IgD-negative memory B cell (primary cell): ENCODE measurements around the gene HDAC10. TPM values are rescaled to one million over a fixed set of nuclear protein-coding genes. Genes with fewer than 3 reads are reported as not detected.

Experiments
- H3K27ac Mint-ChIP-seq, 3 donors: one replicate each; pipeline ENCODE4 v1.8.0; 2020 to 2022; ENCODE audit warnings: mild to moderate bottlenecking in 3 of 3, mixed read lengths in 3 of 3, moderate library complexity in 1 of 3
- H3K27me3 Mint-ChIP-seq: one replicate; pipeline ENCODE4 v1.8.0; 2021; ENCODE audit warnings: mixed read lengths
- H3K36me3 Mint-ChIP-seq: one replicate; pipeline ENCODE4 v1.8.0; 2020; ENCODE audit warnings: mild to moderate bottlenecking, mixed read lengths
- H3K4me1 Mint-ChIP-seq, 3 donors: one replicate each; pipeline ENCODE4 v1.8.0; 2020 to 2022; ENCODE audit warnings: mixed read lengths in 3 of 3, mild to moderate bottlenecking in 1 of 3
- H3K4me3 Mint-ChIP-seq, 4 donors: one replicate each; pipeline ENCODE4 v1.8.0; 2020 to 2022; ENCODE audit warnings: mild to moderate bottlenecking in 4 of 4, mixed read lengths in 4 of 4, moderate library complexity in 3 of 4
- H3K9me3 Mint-ChIP-seq, 3 donors: one replicate each; pipeline ENCODE4 v1.8.0; 2020 to 2021; ENCODE audit warnings: mixed read lengths in 3 of 3, mild to moderate bottlenecking in 1 of 3
- polyA plus RNA-seq: library from polyadenylated mRNA; unstranded; fragments of 300-500 nt; fragmentation: Illumina TruSeq; gene quantifications from one replicate; pipeline ENCODE4 v1.2.3, GENCODE V29; 2021

HDAC10 gene
- polyA plus RNA-seq, 1 donor from 2014 or later = 8.6 TPM

- no peak overlapping the region for H3K27ac Mint-ChIP-seq
- H3K4me3 Mint-ChIP-seq = no peak overlapping the region
- peaks cover 10 to 15% (median 15%) of the 10 kb centered on the region in 3 donors for H3K4me1 Mint-ChIP-seq
- H3K36me3 Mint-ChIP-seq = no peaks in the 10 kb centered on the region
- H3K27me3 Mint-ChIP-seq = peaks cover 10% of the 10 kb centered on the region
- no peaks in the 10 kb centered on the region for H3K9me3 Mint-ChIP-seq
Observed at GRCh38 chr22:50289942-50290630, 39.0 kb upstream of the HDAC10 start.

- no peaks in the 10 kb centered on the region for H3K36me3 Mint-ChIP-seq
- peaks cover 10 to 17% (median 15%) of the 10 kb centered on the region in 3 donors for H3K4me1 Mint-ChIP-seq
- H3K27ac Mint-ChIP-seq = no peak overlapping the region
- no peaks in the 10 kb centered on the region for H3K9me3 Mint-ChIP-seq
- H3K27me3 Mint-ChIP-seq = peaks cover 10% of the 10 kb centered on the region
- no peak overlapping the region for H3K4me3 Mint-ChIP-seq
Observed at GRCh38 chr22:50289151-50289941, 38.3 kb upstream of the HDAC10 start.

GRCh38 chr22:50287731-50288130, 36.7 kb upstream of the HDAC10 start:
- H3K27me3 Mint-ChIP-seq = peaks cover 7% of the 10 kb centered on the region

GRCh38 chr22:50286701-50287318, 35.7 kb upstream of the HDAC10 start:
- Mint-ChIP-seq H3K4me3 (no peak overlapping the region), H3K27me3 (no peaks in the 10 kb centered on the region), H3K9me3 (no peaks in the 10 kb centered on the region)

More at GRCh38 chr22:50287731-50288130, 36.7 kb upstream of the HDAC10 start:
- H3K4me1 Mint-ChIP-seq = peaks cover 8 to 13% (median 11%) of the 10 kb centered on the region in 3 donors
- H3K36me3 Mint-ChIP-seq = no peaks in the 10 kb centered on the region
- no peak overlapping the region for H3K4me3 Mint-ChIP-seq
- H3K9me3 Mint-ChIP-seq = no peaks in the 10 kb centered on the region
- no peak overlapping the region for H3K27ac Mint-ChIP-seq

GRCh38 chr22:50286275-50286674, 35.2 kb upstream of the HDAC10 start:
- peaks cover 0 to 2% (median 2%) of the 10 kb centered on the region in 3 donors for H3K4me1 Mint-ChIP-seq
- no peaks in the 10 kb centered on the region for H3K27me3 Mint-ChIP-seq
- no peaks in the 10 kb centered on the region for H3K9me3 Mint-ChIP-seq
- H3K27ac Mint-ChIP-seq = no peak overlapping the region
- H3K36me3 Mint-ChIP-seq = no peaks in the 10 kb centered on the region
- H3K4me3 Mint-ChIP-seq = no peak overlapping the region

More at GRCh38 chr22:50286701-50287318, 35.7 kb upstream of the HDAC10 start:
- Mint-ChIP-seq H3K27ac (no peak overlapping the region), H3K4me1 (peaks cover 0 to 5% (median 3%) of the 10 kb centered on the region in 3 donors), H3K36me3 (no peaks in the 10 kb centered on the region)

GRCh38 chr22:50285568-50286229, 34.6 kb upstream of the HDAC10 start:
- H3K4me1 Mint-ChIP-seq = peaks cover 0 to 1% (median 0%) of the 10 kb centered on the region in 3 donors
- no peak overlapping the region for H3K27ac Mint-ChIP-seq
- no peaks in the 10 kb centered on the region for H3K9me3 Mint-ChIP-seq
- H3K36me3 Mint-ChIP-seq = no peaks in the 10 kb centered on the region
- H3K27me3 Mint-ChIP-seq = no peaks in the 10 kb centered on the region
- peak overlapping the region in 1 of 4 donors; percentile 17 for H3K4me3 Mint-ChIP-seq

- no peak overlapping the region for H3K27ac Mint-ChIP-seq
- peaks cover 0 to 1% (median 0%) of the 10 kb centered on the region in 3 donors for H3K4me1 Mint-ChIP-seq
- no peak overlapping the region for H3K4me3 Mint-ChIP-seq
- no peaks in the 10 kb centered on the region for H3K9me3 Mint-ChIP-seq
- H3K27me3 Mint-ChIP-seq = no peaks in the 10 kb centered on the region
- no peaks in the 10 kb centered on the region for H3K36me3 Mint-ChIP-seq
Observed at GRCh38 chr22:50284479-50284878, 33.4 kb upstream of the HDAC10 start.

- no peaks in the 10 kb centered on the region for H3K36me3 Mint-ChIP-seq
- H3K27me3 Mint-ChIP-seq = no peaks in the 10 kb centered on the region
- no peaks in the 10 kb centered on the region for H3K9me3 Mint-ChIP-seq
- no peak overlapping the region for H3K4me3 Mint-ChIP-seq
- peaks cover 0 to 1% (median 0%) of the 10 kb centered on the region in 3 donors for H3K4me1 Mint-ChIP-seq
- H3K27ac Mint-ChIP-seq = no peak overlapping the region
Observed at GRCh38 chr22:50283821-50284220, 32.8 kb upstream of the HDAC10 start.

- peaks cover 0 to 1% (median 0%) of the 10 kb centered on the region in 3 donors for H3K4me1 Mint-ChIP-seq
- no peaks in the 10 kb centered on the region for H3K27me3 Mint-ChIP-seq
- H3K27ac Mint-ChIP-seq = no peak overlapping the region
- H3K36me3 Mint-ChIP-seq = no peaks in the 10 kb centered on the region
- no peak overlapping the region for H3K4me3 Mint-ChIP-seq
- H3K9me3 Mint-ChIP-seq = no peaks in the 10 kb centered on the region
Observed at GRCh38 chr22:50282361-50283155, 31.5 kb upstream of the HDAC10 start.

GRCh38 chr22:50281957-50282356, 30.9 kb upstream of the HDAC10 start:
- Mint-ChIP-seq H3K36me3 (no peaks in the 10 kb centered on the region), H3K27ac (no peak overlapping the region), H3K4me3 (no peak overlapping the region), H3K9me3 (no peaks in the 10 kb centered on the region), H3K4me1 (peaks cover 0 to 1% (median 0%) of the 10 kb centered on the region in 3 donors), H3K27me3 (no peaks in the 10 kb centered on the region)

GRCh38 chr22:50281384-50281760, 30.3 kb upstream of the HDAC10 start:
- H3K9me3 Mint-ChIP-seq = no peaks in the 10 kb centered on the region
- H3K4me1 Mint-ChIP-seq = peaks cover 0 to 1% (median 0%) of the 10 kb centered on the region in 3 donors
- no peaks in the 10 kb centered on the region for H3K27me3 Mint-ChIP-seq
- no peak overlapping the region for H3K27ac Mint-ChIP-seq
- no peak overlapping the region for H3K4me3 Mint-ChIP-seq
- no peaks in the 10 kb centered on the region for H3K36me3 Mint-ChIP-seq

- H3K4me3 Mint-ChIP-seq = no peak overlapping the region
- H3K9me3 Mint-ChIP-seq = no peaks in the 10 kb centered on the region
- H3K36me3 Mint-ChIP-seq = no peaks in the 10 kb centered on the region
- H3K27ac Mint-ChIP-seq = peak overlapping the region in 1 of 3 donors; percentile 28
- peaks cover 0 to 1% (median 0%) of the 10 kb centered on the region in 3 donors for H3K4me1 Mint-ChIP-seq
- H3K27me3 Mint-ChIP-seq = no peaks in the 10 kb centered on the region
Observed at GRCh38 chr22:50280708-50281383, 29.8 kb upstream of the HDAC10 start.

- Mint-ChIP-seq H3K27ac (no peak overlapping the region), H3K4me3 (no peak overlapping the region), H3K4me1 (peaks cover 0 to 1% (median 0%) of the 10 kb centered on the region in 3 donors), H3K36me3 (no peaks in the 10 kb centered on the region), H3K9me3 (no peaks in the 10 kb centered on the region), H3K27me3 (no peaks in the 10 kb centered on the region)
Observed at GRCh38 chr22:50280022-50280707, 29.1 kb upstream of the HDAC10 start.
